Loucy (cell line): ENCODE data around the gene CC2D2A.

ENCODE experiments used
- EZH2phosphoT487 ChIP-seq: fragments of 200-600 bp; IDR thresholded peaks from 2 replicates; pipeline ENCODE4 v1.6.1; 2018; ENCODE audit warnings: antibody characterized with exemption, mild to moderate bottlenecking, moderate library complexity, borderline replicate concordance
- TF ChIP-seq, protein P1 (sequence below): fragments of 200-600 bp; sonication (generic); conservative IDR thresholded peaks from 2 replicates; pipeline ENCODE4 v1.5.1; 2014; ENCODE audit warnings: mild to moderate bottlenecking, antibody characterized with exemption, low read length

DNA sequence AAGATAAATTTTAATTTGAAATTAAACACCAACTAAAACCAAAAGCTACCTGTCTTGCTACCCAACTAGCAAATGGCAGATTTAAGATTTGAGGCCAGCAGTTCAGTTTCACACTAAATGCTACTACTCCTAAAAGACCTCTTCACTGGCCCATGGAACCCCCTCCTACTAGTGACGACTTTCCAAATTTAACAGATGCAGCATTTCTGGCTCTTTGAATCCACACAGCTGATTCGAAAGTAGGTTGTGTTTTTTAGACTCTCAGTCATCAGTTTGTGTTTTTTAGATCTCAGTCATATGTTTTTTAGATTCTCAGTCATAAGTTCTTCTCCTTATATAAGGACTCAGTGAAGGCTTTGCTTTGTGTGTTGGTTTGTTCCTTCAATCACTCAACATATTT, 11.1 kb upstream of the CC2D2A start:
- TF ChIP-seq, protein P1, sequence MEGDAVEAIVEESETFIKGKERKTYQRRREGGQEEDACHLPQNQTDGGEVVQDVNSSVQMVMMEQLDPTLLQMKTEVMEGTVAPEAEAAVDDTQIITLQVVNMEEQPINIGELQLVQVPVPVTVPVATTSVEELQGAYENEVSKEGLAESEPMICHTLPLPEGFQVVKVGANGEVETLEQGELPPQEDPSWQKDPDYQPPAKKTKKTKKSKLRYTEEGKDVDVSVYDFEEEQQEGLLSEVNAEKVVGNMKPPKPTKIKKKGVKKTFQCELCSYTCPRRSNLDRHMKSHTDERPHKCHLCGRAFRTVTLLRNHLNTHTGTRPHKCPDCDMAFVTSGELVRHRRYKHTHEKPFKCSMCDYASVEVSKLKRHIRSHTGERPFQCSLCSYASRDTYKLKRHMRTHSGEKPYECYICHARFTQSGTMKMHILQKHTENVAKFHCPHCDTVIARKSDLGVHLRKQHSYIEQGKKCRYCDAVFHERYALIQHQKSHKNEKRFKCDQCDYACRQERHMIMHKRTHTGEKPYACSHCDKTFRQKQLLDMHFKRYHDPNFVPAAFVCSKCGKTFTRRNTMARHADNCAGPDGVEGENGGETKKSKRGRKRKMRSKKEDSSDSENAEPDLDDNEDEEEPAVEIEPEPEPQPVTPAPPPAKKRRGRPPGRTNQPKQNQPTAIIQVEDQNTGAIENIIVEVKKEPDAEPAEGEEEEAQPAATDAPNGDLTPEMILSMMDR, result no peak
- no peak for TF ChIP-seq EZH2phosphoT487
